ENCODE results near the gene CD14.

DNA sequence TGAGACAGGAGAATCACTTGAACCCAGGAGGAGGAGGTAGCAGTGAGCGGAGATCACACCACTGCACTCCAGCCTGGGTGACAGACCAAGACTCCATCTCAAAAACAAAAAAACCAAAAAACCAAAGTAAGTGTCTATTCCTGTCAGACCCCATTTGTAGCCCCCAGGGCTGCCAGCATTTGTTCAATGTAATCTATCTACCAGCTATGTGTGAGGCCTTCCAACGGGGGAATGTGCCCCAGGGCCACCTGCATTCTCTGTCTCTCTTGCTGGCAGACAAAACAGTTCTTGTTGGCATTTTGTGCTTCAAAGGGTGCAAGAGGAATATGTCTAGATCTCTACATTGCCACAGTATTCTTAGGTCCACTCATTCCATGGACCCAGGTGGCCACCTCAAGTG lies 34.1 kb downstream of the CD14 start:
- TF ChIP-seq CTCF (IDR thresholded peaks at IDR 0.05) (no peak), POLR2A (IDR thresholded peaks at IDR 0.05) (no peak)

All from Peyer's patch (tissue), 4 donors.